Activated naive CD8-positive, alpha-beta T cell treated with anti-CD3 and anti-CD28 coated beads, Interleukin-2, amount 10 ng/mL, durations not matched to agents 7 days and 5 days (primary cell): ENCODE measurements around the gene KCTD10. TPM values are rescaled to one million over a fixed set of nuclear protein-coding genes. Genes with fewer than 3 reads are reported as not detected.

ENCODE experiments used
- ATAC-seq: fragments of 150-1000 bp; cut with Tn5 transposase; one replicate; pipeline ENCODE4 v1.10.0; 2021; ENCODE audit warnings: low read depth, moderate library complexity
- POLR2A ChIA-PET: fragments of 350-600 bp; sonication (Branson Sonifier 250); formaldehyde crosslinking; loops from one replicate; lab custom pipeline; 2021; ENCODE audit warnings: antibody characterized with exemption; lab: Charles Lee
- DNase-seq: peaks from one replicate; pipeline ENCODE4 v3.0.0; 2021
- H3K27ac Mint-ChIP-seq: one replicate; pipeline ENCODE4 v1.8.0; 2022; ENCODE audit warnings: mild to moderate bottlenecking, mixed read lengths
- H3K27me3 Mint-ChIP-seq: one replicate; pipeline ENCODE4 v1.8.0; 2022; ENCODE audit warnings: mild to moderate bottlenecking, moderate library complexity, mixed read lengths
- H3K36me3 Mint-ChIP-seq: one replicate; pipeline ENCODE4 v1.8.0; 2021; ENCODE audit warnings: mild to moderate bottlenecking, mixed read lengths
- H3K4me1 Mint-ChIP-seq: one replicate; pipeline ENCODE4 v1.8.0; 2021; ENCODE audit warnings: mixed read lengths
- H3K4me3 Mint-ChIP-seq: one replicate; pipeline ENCODE4 v1.8.0; 2022; ENCODE audit warnings: mild to moderate bottlenecking, moderate library complexity, mixed read lengths
- H3K9me3 Mint-ChIP-seq: one replicate; pipeline ENCODE4 v1.8.0; 2021; ENCODE audit warnings: mixed read lengths
- total RNA-seq, 2 experiments: library from RNA; stranded (reverse); gene quantifications; one replicate each; pipeline ENCODE4 v1.2.3, GENCODE V29; 2021

Gene KCTD10
- total RNA-seq, 2 experiments from 2014 or later, result 34.8 to 39.8 TPM

DNA sequence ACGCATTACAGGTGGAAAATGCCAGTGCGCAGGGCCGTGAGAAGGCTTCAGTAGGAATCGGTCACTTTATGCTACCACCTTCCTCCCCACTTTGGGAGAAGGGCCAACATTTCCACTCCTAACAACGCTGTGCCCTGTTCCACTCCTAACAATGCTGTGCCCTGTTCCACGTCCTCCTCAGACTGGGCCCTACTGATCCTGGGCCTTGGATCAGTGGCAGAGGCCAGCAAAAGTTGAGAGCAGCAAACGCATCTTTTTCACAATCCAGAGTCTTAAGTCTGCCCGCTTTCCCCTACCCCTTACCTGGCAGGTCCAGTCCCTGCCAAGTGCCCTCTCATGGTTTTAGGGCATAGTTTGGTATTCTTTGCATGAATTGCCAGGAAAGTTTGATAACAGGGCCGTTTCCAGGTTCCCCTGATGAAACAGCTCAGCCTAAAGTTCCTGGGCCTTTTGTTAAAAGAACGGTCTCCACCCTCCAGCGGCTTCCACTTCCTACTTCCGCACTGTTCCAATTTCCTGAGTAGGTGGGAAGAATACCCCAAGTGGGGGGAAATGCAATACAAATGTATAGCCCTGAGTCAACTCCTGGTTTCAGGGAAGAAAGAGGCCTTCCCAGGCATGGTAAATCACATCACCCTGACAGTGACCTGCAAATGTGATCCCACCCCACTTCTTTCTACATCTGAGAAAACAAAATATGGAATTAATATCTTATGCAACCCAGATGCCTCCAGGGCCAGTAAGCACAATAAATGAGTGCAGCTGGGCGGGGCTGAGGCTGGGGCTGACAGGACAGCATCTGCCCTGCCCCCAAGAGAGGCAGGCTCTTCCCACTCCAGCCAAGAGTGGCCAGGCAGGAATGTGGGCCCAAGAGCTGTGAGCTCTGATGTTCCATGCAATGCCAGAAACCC is 15.0 kb downstream of the KCTD10 start:
- ATAC-seq (no peak), DNase-seq (no peak)
- H3K27ac Mint-ChIP-seq, result peak overlapping the region; percentile 85
- peaks cover 37% of the 10 kb centered on the region for H3K4me1 Mint-ChIP-seq
- H3K36me3 Mint-ChIP-seq, result peaks cover 8% of the 10 kb centered on the region
- H3K9me3 Mint-ChIP-seq, result no peaks in the 10 kb centered on the region
- H3K4me3 Mint-ChIP-seq, result peak overlapping the region; percentile 65
- POLR2A ChIA-PET, result interaction anchor here (2.1 kb wide), 1 partner anchor 15 kb away, joined by 12 read pairs; the partner anchor contains the start of genes KCTD10 and UBE3B
- no peaks in the 10 kb centered on the region for H3K27me3 Mint-ChIP-seq

DNA sequence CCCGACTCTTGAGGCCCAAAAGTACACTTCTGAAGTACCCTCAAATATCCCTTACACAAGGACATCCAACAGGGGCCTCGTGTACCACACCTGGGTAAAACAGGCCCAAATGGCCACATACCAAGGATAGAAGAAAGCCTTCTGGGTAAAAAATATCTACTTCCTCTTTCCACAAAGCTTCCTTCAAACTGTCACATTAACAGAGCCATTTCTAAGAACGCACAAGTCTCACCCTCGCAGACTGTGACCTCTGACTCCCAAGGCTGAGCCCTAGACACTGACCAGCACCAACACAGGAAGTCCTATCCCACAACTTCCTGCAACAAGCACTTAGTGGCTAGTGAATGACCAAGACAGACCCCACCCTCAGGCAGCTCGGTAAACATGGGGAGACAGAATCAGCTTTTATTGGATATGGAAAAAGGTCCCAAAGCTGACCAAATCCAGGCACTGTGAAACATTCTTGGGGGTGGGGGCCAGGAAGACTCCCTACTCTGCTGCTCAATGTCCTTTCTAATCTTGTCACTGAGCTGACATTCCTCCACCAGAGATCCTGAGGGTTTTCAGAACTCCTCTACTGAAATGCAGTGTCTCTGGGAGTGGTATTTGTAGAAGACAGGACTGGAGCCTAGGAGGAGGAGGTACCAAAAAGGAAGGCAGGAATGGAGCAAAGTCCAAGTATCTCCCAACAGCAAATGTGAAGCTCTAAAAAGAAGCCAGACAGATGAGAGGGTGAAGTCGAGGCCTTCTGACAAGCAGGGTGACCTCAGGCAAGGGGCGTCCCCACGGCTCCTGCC is 15.9 kb downstream of the KCTD10 start:
- Mint-ChIP-seq H3K27ac (peak overlapping the region; percentile 85), H3K4me3 (peak overlapping the region; percentile 26), H3K9me3 (no peaks in the 10 kb centered on the region), H3K27me3 (no peaks in the 10 kb centered on the region), H3K4me1 (peaks cover 37% of the 10 kb centered on the region), H3K36me3 (peaks cover 8% of the 10 kb centered on the region)
- ATAC-seq (no peak), DNase-seq (no peak)
- POLR2A ChIA-PET, result no interaction called here

DNA sequence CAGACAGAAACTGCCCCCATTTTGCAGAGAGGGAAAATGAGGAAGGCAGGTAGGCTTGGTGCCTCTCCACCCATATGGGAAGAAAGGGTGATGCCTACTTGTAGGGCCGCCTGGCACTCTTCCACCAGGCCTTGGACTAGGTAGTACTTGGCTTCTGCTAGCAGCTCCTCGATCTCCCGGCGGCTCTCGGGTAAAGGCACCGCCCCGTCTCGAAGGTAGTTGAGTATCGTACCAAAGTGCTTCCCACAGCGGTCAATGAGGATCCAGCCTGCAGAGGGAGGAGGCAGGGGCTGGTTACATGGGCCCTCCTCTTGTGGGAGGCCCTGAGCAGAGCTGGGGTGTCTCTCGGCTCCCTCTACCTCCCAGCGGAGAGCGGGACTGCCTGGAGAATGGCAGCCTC is 16.6 kb downstream of the KCTD10 start:
- Mint-ChIP-seq H3K27me3 (no peaks in the 10 kb centered on the region), H3K9me3 (no peaks in the 10 kb centered on the region), H3K27ac (peak overlapping the region; percentile 85), H3K36me3 (peaks cover 8% of the 10 kb centered on the region), H3K4me3 (no peak overlapping the region), H3K4me1 (peaks cover 34% of the 10 kb centered on the region)
- DNase-seq (no peak), ATAC-seq (no peak)
- POLR2A ChIA-PET, result no interaction called here

DNA sequence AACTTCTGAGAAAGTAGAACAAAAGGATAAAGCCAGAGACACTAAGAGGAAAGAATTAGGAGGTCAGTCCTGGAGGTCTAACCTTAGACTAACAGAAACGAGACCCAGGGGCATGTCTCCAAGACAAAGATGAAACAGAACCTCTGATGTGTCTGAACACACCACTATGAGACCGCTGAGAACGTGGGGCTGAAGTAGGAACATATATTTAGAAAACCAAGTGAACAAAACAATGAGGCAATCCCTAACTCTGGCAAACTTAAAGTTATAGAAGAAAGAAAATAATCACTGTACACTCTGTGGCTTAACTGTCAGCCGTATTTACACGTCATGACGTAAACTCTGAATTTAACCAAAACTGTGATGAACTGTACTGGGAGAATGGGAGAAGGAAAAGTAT is 17.9 kb downstream of the KCTD10 start:
- Mint-ChIP-seq H3K4me3 (no peak overlapping the region), H3K36me3 (peaks cover 7% of the 10 kb centered on the region), H3K27me3 (no peaks in the 10 kb centered on the region), H3K27ac (peak overlapping the region; percentile 42), H3K9me3 (no peaks in the 10 kb centered on the region), H3K4me1 (peaks cover 33% of the 10 kb centered on the region)
- POLR2A ChIA-PET, result no interaction called here
- ATAC-seq (no peak), DNase-seq (no peak)

DNA sequence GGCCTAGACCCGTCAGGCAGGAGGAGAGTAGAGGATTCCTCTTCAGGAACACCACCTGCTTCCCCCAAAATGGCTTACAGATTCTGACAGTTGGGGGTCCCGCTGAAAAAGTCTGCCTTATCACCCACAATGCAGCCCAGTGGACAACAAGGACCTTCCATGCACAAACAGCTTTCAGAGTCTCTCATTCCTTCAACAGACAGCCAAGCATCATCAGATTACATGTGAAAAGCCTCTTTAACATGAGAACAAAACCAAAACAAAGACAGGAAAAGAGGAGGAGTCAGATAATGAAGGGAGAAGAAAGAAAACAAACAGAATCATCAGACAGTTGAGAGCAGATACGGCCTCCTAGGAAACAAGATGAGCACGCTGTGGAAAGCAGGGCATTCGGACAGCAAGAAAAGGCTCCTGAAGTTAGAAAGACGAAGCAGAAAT is 18.3 kb downstream of the KCTD10 start:
- ATAC-seq (no peak), DNase-seq (no peak)
- Mint-ChIP-seq H3K4me1 (peaks cover 30% of the 10 kb centered on the region), H3K9me3 (no peaks in the 10 kb centered on the region), H3K36me3 (peaks cover 7% of the 10 kb centered on the region), H3K27me3 (no peaks in the 10 kb centered on the region), H3K4me3 (no peak overlapping the region), H3K27ac (no peak overlapping the region)
- POLR2A ChIA-PET, result no interaction called here

DNA sequence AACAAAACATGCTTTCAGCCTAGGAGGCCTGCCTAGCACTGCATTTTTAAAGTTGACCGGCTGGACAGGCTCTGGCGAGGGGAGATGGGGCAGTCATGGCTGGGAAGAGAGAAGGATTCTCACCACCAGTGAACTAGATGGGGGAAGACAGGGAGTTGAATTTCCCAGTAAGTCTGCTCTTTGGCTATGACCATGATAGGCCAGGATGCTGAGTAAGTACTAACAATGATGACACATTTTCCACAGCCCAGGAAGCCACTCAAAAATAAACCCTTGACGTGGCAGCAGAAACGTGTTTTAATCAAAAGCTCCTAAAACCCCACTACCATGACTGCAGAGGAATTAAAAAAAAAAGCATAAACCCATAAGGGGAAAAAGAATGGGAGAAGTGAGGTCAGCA is 19.0 kb downstream of the KCTD10 start:
- Mint-ChIP-seq H3K27ac (no peak overlapping the region), H3K9me3 (no peaks in the 10 kb centered on the region), H3K36me3 (peaks cover 7% of the 10 kb centered on the region), H3K27me3 (no peaks in the 10 kb centered on the region), H3K4me1 (peaks cover 23% of the 10 kb centered on the region), H3K4me3 (no peak overlapping the region)
- ATAC-seq (no peak), DNase-seq (no peak)
- POLR2A ChIA-PET, result no interaction called here

DNA sequence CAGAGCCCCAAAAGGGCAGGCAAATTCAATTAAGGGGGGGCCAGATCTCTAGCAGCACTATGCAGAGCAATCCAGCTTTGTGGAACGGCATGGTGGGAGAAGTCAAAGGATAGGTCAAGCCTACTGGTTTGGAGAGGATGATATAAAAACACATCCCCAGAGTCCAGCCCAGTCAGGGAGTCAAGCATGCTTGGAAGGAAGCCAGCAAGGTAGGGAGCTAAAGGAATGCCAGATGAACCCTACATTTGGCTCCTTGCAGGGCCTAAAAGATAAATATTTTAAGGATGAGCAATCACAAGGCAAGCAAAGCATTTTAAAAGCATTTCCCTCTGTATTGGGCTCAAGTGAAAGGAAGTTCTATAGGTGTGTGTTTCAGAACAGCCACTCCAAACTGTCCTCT is 21.4 kb downstream of the KCTD10 start:
- no peaks in the 10 kb centered on the region for H3K27me3 Mint-ChIP-seq
- POLR2A ChIA-PET, result no interaction called here
- ATAC-seq (no peak), DNase-seq (no peak)
- no peak overlapping the region for H3K27ac Mint-ChIP-seq
- peaks cover 10% of the 10 kb centered on the region for H3K36me3 Mint-ChIP-seq
- H3K4me1 Mint-ChIP-seq, result peaks cover 4% of the 10 kb centered on the region
- no peak overlapping the region for H3K4me3 Mint-ChIP-seq
- no peaks in the 10 kb centered on the region for H3K9me3 Mint-ChIP-seq

DNA sequence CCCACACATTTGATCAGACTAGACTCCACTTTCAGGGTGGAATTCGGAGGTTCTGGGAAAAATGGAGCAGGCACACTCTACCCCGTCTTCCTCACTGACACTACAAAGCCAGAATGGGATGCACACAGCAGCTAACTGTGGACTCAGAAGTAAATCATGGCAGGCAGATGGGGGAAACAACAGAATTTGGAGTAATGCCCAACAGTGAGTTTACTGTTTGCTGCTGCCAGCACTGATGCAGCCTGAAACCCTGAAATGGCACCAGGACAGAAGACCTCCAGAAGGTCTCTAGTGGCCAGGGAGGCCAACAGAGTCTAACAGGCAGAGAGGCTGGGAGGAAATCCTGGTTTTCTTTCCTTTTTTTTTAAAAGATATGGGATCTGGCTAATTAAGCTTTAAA is 24.6 kb downstream of the KCTD10 start:
- ATAC-seq (no peak), DNase-seq (no peak)
- Mint-ChIP-seq H3K27me3 (no peaks in the 10 kb centered on the region), H3K36me3 (peaks cover 13% of the 10 kb centered on the region), H3K9me3 (no peaks in the 10 kb centered on the region), H3K4me1 (no peaks in the 10 kb centered on the region), H3K27ac (no peak overlapping the region), H3K4me3 (no peak overlapping the region)
- POLR2A ChIA-PET, result no interaction called here

DNA sequence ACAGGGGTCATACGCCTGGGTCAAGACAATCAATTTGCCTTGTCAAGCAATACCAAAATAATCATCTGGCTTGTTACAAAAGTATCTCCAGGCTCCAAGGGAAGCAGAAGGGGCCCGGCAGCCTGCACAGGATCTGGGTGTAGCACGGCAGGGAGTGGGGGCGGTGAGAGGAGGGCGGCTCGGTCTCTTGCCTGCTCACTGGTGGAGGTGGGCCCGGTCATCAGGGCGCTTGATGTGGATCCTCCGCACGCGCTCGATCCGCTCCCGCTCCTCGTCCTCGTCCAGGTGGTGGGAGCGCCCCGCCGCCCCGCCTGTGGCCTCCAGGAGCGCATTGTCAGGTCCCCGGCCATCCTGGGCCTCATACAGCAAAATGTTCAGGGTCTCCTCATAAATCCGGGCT is 25.7 kb downstream of the KCTD10 start:
- POLR2A ChIA-PET, result no interaction called here
- Mint-ChIP-seq H3K27ac (no peak overlapping the region), H3K36me3 (peaks cover 11% of the 10 kb centered on the region), H3K4me3 (no peak overlapping the region), H3K9me3 (no peaks in the 10 kb centered on the region), H3K27me3 (no peaks in the 10 kb centered on the region), H3K4me1 (no peaks in the 10 kb centered on the region)
- DNase-seq (no peak), ATAC-seq (no peak)

DNA sequence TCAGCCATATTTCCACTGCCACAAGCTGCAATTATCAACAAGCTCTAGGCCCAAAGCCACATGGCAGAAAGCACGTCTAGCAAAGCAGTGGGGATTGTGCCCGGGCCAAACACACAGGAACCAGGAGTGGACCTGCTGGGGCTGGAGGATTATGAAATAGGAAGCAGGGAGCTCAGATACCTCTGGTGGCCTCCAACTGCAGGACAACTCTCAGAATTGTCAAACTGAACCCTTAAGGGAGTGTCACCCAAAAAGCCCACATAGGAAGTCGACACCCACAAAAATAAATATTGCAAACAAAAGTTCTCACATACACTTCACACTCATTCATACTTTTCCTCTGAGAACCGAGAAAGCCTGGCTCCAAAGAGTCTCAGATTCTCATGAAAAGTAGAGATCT is 26.1 kb downstream of the KCTD10 start:
- Mint-ChIP-seq H3K4me1 (no peaks in the 10 kb centered on the region), H3K27ac (peak overlapping the region; percentile 56), H3K36me3 (peaks cover 11% of the 10 kb centered on the region), H3K9me3 (no peaks in the 10 kb centered on the region), H3K4me3 (no peak overlapping the region), H3K27me3 (no peaks in the 10 kb centered on the region)
- DNase-seq (no peak), ATAC-seq (no peak)
- POLR2A ChIA-PET, result no interaction called here

DNA sequence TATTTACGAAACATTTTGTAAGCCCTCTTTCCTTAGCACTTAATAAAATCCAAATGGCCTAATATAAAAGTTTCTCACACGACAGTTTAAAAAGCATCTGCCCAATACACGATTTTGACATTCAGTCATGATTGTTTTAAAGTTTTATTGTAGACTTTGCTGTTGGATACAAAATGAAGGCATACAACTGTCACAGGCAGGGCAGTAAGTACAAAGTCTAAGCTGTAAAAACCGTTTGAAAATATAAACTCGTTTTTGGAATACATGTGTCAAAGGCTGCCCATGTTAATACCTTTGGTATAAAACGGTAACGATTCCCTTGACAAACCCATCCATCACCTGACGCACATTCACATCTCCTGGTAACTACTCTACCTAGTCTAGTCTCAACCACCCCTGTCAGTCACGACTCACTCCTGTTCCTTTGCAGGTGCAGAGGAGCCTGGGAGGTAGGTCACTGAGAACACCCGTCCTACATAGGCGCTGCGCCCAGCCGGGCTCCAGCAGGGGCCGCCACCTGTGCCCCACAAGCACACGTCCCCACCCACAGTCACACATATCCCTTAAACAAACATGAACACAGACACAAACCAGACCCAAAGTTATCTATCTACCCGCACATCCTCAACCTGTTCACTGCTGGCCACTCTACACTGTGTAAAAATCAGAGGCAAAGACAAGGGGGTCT is 27.1 kb downstream of the KCTD10 start:
- POLR2A ChIA-PET, result no interaction called here
- Mint-ChIP-seq H3K27ac (no peak overlapping the region), H3K9me3 (no peaks in the 10 kb centered on the region), H3K4me1 (no peaks in the 10 kb centered on the region), H3K36me3 (peaks cover 11% of the 10 kb centered on the region), H3K27me3 (no peaks in the 10 kb centered on the region), H3K4me3 (no peak overlapping the region)
- DNase-seq (no peak), ATAC-seq (peak; percentile 36)

DNA sequence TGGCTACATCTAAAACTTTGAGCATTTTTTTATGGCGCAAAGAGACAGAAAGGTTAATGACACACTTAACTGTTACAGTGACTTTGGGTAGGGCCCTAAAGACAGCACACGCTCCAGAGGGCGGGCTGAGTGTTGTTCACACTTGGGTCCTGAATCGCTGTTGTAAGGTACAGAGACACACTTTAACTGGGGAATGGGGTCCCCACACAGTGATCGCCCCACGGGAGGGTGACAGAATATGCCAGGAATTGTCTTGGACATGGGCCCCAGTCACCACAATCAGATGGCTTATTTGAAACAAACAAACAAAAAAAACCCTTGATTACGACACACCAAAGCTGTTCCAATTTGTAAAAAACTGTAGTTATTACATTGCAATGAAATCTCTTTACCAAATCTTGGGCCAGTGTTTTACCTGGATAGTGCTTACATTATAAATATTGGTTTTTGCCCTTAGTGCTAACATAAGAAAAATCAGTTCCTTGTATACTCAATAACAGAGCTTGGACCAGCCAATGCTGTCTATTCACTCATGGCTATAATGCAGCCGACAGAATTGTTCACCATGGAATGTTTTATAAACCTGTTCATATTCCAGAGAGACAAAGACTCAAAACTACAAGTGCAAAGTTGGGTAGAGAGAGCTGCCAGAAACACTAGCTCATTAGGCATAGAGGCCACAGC is 28.3 kb downstream of the KCTD10 start:
- POLR2A ChIA-PET, result no interaction called here

DNA sequence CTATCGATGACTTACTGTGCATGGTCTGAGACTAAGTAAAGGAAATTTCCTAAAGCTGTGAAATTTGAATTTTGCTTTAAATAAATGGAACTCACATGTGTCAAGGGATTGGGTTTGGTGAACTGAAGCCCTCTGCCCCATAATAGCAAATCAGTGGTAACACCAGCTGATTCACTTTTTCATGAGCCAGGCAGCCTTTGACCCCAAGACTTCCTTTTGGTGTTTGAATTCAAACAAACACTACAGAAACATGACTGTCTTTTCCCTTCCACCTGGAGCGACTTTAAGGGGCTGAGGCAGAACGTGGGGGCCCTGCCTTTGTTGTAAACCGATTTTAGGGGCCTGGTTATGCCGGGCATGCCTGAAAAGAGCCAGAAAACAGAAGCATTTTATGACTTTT is 28.8 kb downstream of the KCTD10 start:
- no peaks in the 10 kb centered on the region for H3K27me3 Mint-ChIP-seq
- POLR2A ChIA-PET, result no interaction called here
- DNase-seq, result no peak
- no peak overlapping the region for H3K27ac Mint-ChIP-seq
- no peak overlapping the region for H3K4me3 Mint-ChIP-seq
- no peak for ATAC-seq
- peaks cover 10% of the 10 kb centered on the region for H3K36me3 Mint-ChIP-seq
- H3K4me1 Mint-ChIP-seq, result no peaks in the 10 kb centered on the region
- H3K9me3 Mint-ChIP-seq, result no peaks in the 10 kb centered on the region

More for the DNA sequence above, 28.3 kb downstream of the KCTD10 start:
- no peaks in the 10 kb centered on the region for H3K27me3 Mint-ChIP-seq
- ATAC-seq, result no peak
- no peak overlapping the region for H3K27ac Mint-ChIP-seq
- no peak overlapping the region for H3K4me3 Mint-ChIP-seq
- DNase-seq, result no peak
- H3K4me1 Mint-ChIP-seq, result no peaks in the 10 kb centered on the region
- peaks cover 10% of the 10 kb centered on the region for H3K36me3 Mint-ChIP-seq
- no peaks in the 10 kb centered on the region for H3K9me3 Mint-ChIP-seq
